ENCODE measurements around the gene MSLN. TPM values are rescaled to one million over a fixed set of nuclear protein-coding genes. Genes with fewer than 3 reads are reported as not detected.
A peak's percentile ranks its signal among the peaks of the same experiment; 100 is the strongest.

Gene MSLN
- total RNA-seq, 2 experiments from 2014 or later: not detected

DNA sequence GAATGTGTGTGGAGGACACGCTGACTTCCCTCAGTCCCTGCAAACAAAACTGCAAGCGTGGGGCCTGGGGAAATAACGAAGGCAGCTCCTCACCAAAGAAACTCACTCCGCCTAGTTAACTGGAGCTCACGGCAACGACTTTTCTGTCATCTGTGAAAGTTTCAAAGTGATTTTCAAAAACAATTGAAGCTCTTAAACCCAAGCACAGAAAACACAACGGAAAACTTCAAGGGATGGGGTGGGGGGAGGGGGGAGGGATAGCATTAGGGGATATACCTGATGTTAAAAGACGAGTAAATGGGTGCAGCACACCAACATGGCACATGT, 43.2 kb downstream of the MSLN start:
- peaks cover 2% of the 10 kb centered on the region for H3K36me3 Mint-ChIP-seq (ENCODE audit: low read depth)
- H3K4me1 Mint-ChIP-seq: peaks cover 8% of the 10 kb centered on the region
- peaks cover 2% of the 10 kb centered on the region for H3K27me3 Mint-ChIP-seq
- no peak overlapping the region for H3K27ac Mint-ChIP-seq
- H3K9me3 Mint-ChIP-seq (ENCODE audit: low read depth): no peaks in the 10 kb centered on the region
- H3K4me3 Mint-ChIP-seq: no peak overlapping the region
- intact Hi-C loops (cut with DNase I, micrococcal nuclease): no loop called here
- ATAC-seq (no peak), DNase-seq (no peak)
- ChIA-PET CTCF (interaction anchor here (0.6 kb wide), 1 partner anchor 277 kb away, joined by 3 read pairs; no protein-coding TSS in a partner anchor), POLR2A (no interaction called here)

GRCh38 chr16:804193-805048, 43.9 kb downstream of the MSLN start:
- CTCF ChIA-PET: interaction anchor here (0.6 kb wide), 1 partner anchor 276 kb away, joined by 3 read pairs; no protein-coding TSS in a partner anchor
- H3K4me1 Mint-ChIP-seq: peaks cover 8% of the 10 kb centered on the region
- H3K27me3 Mint-ChIP-seq: peaks cover 2% of the 10 kb centered on the region
- POLR2A ChIA-PET: no interaction called here
- H3K9me3 Mint-ChIP-seq (ENCODE audit: low read depth): no peaks in the 10 kb centered on the region
- no peak overlapping the region for H3K27ac Mint-ChIP-seq
- ATAC-seq: no peak
- no peak overlapping the region for H3K4me3 Mint-ChIP-seq
- peaks cover 2% of the 10 kb centered on the region for H3K36me3 Mint-ChIP-seq (ENCODE audit: low read depth)
- intact Hi-C loops (cut with DNase I, micrococcal nuclease): loop anchor here in 1 of 2 experiments (5.0 kb wide), 2 partner anchors 168 to 277 kb away; partner anchors contain the start of genes CAPN15 and LMF1
- no peak for DNase-seq

GRCh38 chr16:805474-805873, 44.9 kb downstream of the MSLN start:
- Mint-ChIP-seq H3K36me3 (ENCODE audit: low read depth) (peaks cover 2% of the 10 kb centered on the region), H3K27ac (no peak overlapping the region), H3K9me3 (ENCODE audit: low read depth) (no peaks in the 10 kb centered on the region), H3K4me1 (peaks cover 8% of the 10 kb centered on the region), H3K27me3 (peaks cover 2% of the 10 kb centered on the region), H3K4me3 (no peak overlapping the region)
- POLR2A ChIA-PET: no interaction called here
- CTCF ChIA-PET: interaction anchor here (0.6 kb wide), 1 partner anchor 66 kb away, joined by 3 read pairs; no protein-coding TSS in a partner anchor
- intact Hi-C loops (cut with DNase I, micrococcal nuclease): loop anchor here in 1 of 2 experiments (5.0 kb wide), 2 partner anchors 167 to 278 kb away; partner anchors contain the start of genes CAPN15 and LMF1
- ATAC-seq: no peak
- no peak for DNase-seq

DNA sequence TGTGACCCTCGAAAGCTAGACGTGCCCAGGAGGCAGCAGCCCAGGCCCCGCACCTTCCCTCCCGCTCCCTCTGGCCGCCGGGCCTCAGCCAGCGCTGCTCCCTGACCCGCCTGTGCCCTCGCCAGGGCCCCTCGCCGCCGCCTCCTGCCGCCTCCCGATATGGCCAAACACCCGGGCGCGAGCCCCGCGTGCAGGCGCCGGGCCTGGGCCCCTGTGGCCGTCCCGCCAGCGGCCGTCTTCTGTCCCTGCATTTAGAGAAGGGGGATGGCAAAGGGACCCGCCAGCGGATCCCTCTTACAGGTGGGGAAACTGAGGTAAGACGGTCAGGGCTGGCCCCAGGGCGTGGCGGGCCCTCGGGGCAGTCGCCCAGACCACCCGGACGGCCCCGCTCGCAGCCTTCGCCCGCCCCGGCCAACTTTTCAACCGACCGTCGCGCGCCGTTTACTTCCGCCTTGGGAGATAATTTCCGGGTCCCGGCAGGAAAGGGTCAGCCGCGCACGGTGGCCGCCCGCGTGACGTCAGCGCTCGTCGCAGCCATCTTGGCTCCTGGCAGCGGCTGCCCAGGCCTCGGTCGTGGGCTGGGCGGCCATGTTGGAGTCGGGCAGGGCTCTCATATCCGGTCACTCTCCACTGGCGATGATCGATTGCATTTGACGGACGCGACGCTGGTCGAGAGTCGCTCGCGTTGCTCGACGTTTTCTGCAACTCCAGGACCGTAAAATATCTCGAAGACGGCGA, 47.0 kb downstream of the MSLN start:
- peaks cover 2% of the 10 kb centered on the region for H3K36me3 Mint-ChIP-seq (ENCODE audit: low read depth)
- DNase-seq (peak; percentile 93), ATAC-seq (peak; percentile 98)
- H3K27me3 Mint-ChIP-seq: peaks cover 4% of the 10 kb centered on the region
- peaks cover 8% of the 10 kb centered on the region for H3K4me1 Mint-ChIP-seq
- H3K27ac Mint-ChIP-seq: peak overlapping the region; percentile 95
- ChIA-PET POLR2A (interaction anchor here (0.6 to 1.3 kb wide), 4 partner anchors 19 to 1711 kb away, joined by 3 to 5 read pairs (median 4); partner anchors contain the start of genes CHTF18, RPUSD1 and UNKL), CTCF (interaction anchor here (1.1 kb wide), 2 partner anchors 95 to 295 kb away, joined by 3 to 4 read pairs; no protein-coding TSS in a partner anchor)
- no peaks in the 10 kb centered on the region for H3K9me3 Mint-ChIP-seq (ENCODE audit: low read depth)
- intact Hi-C loops (cut with DNase I, micrococcal nuclease): loop anchor here in 1 of 2 experiments (1.0 to 5.0 kb wide), 6 partner anchors 19 to 280 kb away; partner anchors contain the start of genes CAPN15, CHTF18, LMF1 and METTL26
- peak overlapping the region; percentile 96 for H3K4me3 Mint-ChIP-seq

GRCh38 chr16:808085-808386, 47.5 kb downstream of the MSLN start:
- DNase-seq: no peak
- Mint-ChIP-seq H3K4me3 (peak overlapping the region; percentile 96), H3K4me1 (peaks cover 8% of the 10 kb centered on the region), H3K9me3 (ENCODE audit: low read depth) (no peaks in the 10 kb centered on the region), H3K36me3 (ENCODE audit: low read depth) (peaks cover 2% of the 10 kb centered on the region), H3K27me3 (peaks cover 8% of the 10 kb centered on the region), H3K27ac (peak overlapping the region; percentile 95)
- intact Hi-C loops (cut with DNase I, micrococcal nuclease): loop anchor here in 1 of 2 experiments (5.0 kb wide), 2 partner anchors 164 to 281 kb away; partner anchors contain the start of genes CAPN15 and LMF1
- no peak for ATAC-seq
- ChIA-PET CTCF (no interaction called here), POLR2A (no interaction called here)

DNA sequence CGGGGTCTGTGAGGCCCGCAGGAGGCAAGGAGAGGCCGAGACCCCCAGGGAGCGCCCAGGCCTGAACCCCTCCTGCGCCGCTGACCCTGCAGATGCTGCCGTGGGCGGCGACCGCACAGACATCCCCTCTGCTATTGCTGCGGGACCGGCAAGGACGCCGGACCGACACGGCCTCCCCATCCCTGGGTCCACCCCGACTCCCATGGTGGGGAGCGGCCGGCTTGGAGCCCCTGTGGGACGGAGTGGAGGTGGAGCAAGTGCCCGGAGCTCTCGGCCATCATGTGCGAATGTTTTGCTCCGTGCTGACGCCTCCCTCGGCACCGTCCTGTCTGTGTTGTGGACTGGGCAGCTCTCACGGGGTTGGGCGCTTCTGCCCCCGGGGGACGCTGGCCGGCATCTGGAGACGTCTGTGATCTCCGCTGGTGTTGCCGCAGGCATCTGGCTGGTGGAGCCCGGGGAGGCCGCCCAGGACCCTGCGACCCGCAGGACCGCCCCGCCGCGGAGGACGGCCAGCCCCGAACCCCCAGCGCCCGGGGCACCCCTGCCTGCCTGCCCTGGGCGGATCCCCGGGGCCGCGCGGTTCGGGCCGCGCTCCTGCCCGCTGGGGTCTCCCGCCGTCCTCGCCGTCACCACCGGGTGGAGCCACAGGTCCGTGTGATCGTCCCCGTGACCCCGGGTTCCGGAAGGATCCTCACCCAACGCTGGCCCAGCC, 52.8 kb downstream of the MSLN start:
- ChIA-PET CTCF (interaction anchor here (1.0 kb wide), 1 partner anchor 290 kb away, joined by 4 read pairs; no protein-coding TSS in a partner anchor), POLR2A (no interaction called here)
- intact Hi-C loops (cut with DNase I, micrococcal nuclease): loop anchor here in 1 of 2 experiments (1.0 to 5.0 kb wide), 3 partner anchors 242 to 379 kb away; no protein-coding TSS in a partner anchor
- peak; percentile 76 for DNase-seq
- H3K4me3 Mint-ChIP-seq: no peak overlapping the region
- no peak overlapping the region for H3K27ac Mint-ChIP-seq
- H3K27me3 Mint-ChIP-seq: peaks cover 15% of the 10 kb centered on the region
- peaks cover 4% of the 10 kb centered on the region for H3K4me1 Mint-ChIP-seq
- no peaks in the 10 kb centered on the region for H3K36me3 Mint-ChIP-seq (ENCODE audit: low read depth)
- H3K9me3 Mint-ChIP-seq (ENCODE audit: low read depth): no peaks in the 10 kb centered on the region
- peak; percentile 87 for ATAC-seq

- peaks cover 15% of the 10 kb centered on the region for H3K27me3 Mint-ChIP-seq
- H3K9me3 Mint-ChIP-seq (ENCODE audit: low read depth): no peaks in the 10 kb centered on the region
- DNase-seq (no peak), ATAC-seq (no peak)
- H3K4me1 Mint-ChIP-seq: no peaks in the 10 kb centered on the region
- no peak overlapping the region for H3K27ac Mint-ChIP-seq
- intact Hi-C loops (cut with DNase I, micrococcal nuclease): loop anchor here (1.0 to 5.0 kb wide), 4 partner anchors 241 to 378 kb away; no protein-coding TSS in a partner anchor
- CTCF ChIA-PET: interaction anchor here (0.6 to 1.0 kb wide), 2 partner anchors 290 to 338 kb away, joined by 3 to 4 read pairs; no protein-coding TSS in a partner anchor
- no peaks in the 10 kb centered on the region for H3K36me3 Mint-ChIP-seq (ENCODE audit: low read depth)
- POLR2A ChIA-PET: no interaction called here
- no peak overlapping the region for H3K4me3 Mint-ChIP-seq
Measured at GRCh38 chr16:813916-814412, 53.4 kb downstream of the MSLN start.

DNA sequence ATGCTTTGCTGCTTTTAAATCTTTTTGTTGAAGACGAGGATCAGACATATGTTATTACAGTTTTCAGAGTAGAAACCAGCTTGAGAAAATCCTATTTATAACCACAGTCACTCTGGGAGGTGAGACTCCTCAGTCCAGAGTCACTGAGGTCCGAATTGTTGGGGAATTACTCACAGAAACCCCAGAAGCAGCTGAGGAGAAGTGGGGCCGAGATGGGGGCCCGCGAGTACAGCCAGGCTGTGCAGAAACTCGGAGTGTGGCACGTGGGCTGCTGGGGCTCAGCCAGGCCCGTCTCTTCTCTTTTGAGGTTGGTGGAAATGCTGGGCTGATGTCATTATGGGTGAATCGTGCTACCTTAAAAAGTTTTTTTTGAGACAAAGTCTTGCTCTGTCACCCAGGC, 54.4 kb downstream of the MSLN start:
- ATAC-seq: no peak
- peaks cover 9% of the 10 kb centered on the region for H3K4me1 Mint-ChIP-seq
- H3K27ac Mint-ChIP-seq: no peak overlapping the region
- intact Hi-C loops (cut with DNase I, micrococcal nuclease): loop anchor here (1.0 to 5.0 kb wide), 3 partner anchors 240 to 377 kb away; no protein-coding TSS in a partner anchor
- no peak overlapping the region for H3K4me3 Mint-ChIP-seq
- H3K36me3 Mint-ChIP-seq (ENCODE audit: low read depth): no peaks in the 10 kb centered on the region
- ChIA-PET CTCF (interaction anchor here (0.8 kb wide), 1 partner anchor 26 kb away, joined by 4 read pairs; the partner anchor contains the start of genes CHTF18 and RPUSD1), POLR2A (no interaction called here)
- H3K27me3 Mint-ChIP-seq: peaks cover 17% of the 10 kb centered on the region
- no peak for DNase-seq
- H3K9me3 Mint-ChIP-seq (ENCODE audit: low read depth): no peaks in the 10 kb centered on the region

GRCh38 chr16:815861-816260, 55.3 kb downstream of the MSLN start:
- intact Hi-C loops (cut with DNase I, micrococcal nuclease): loop anchor here in 1 of 2 experiments (2.0 kb wide), 1 partner anchor 287 kb away; no protein-coding TSS in a partner anchor
- CTCF ChIA-PET: no interaction called here
- Mint-ChIP-seq H3K27me3 (peaks cover 19% of the 10 kb centered on the region), H3K4me1 (peaks cover 13% of the 10 kb centered on the region), H3K9me3 (ENCODE audit: low read depth) (no peaks in the 10 kb centered on the region), H3K27ac (no peak overlapping the region), H3K36me3 (ENCODE audit: low read depth) (no peaks in the 10 kb centered on the region), H3K4me3 (no peak overlapping the region)
- ATAC-seq (no peak), DNase-seq (no peak)
- POLR2A ChIA-PET: no interaction called here

GRCh38 chr16:817001-817906, 56.7 kb downstream of the MSLN start:
- intact Hi-C loops (cut with DNase I, micrococcal nuclease): no loop called here
- CTCF ChIA-PET: interaction anchor here (0.6 kb wide), 1 partner anchor 75 kb away, joined by 3 read pairs; no protein-coding TSS in a partner anchor
- ATAC-seq (no peak), DNase-seq (no peak)
- no peak overlapping the region for H3K4me3 Mint-ChIP-seq
- H3K27me3 Mint-ChIP-seq: peaks cover 17% of the 10 kb centered on the region
- H3K27ac Mint-ChIP-seq: no peak overlapping the region
- peaks cover 13% of the 10 kb centered on the region for H3K4me1 Mint-ChIP-seq
- H3K36me3 Mint-ChIP-seq (ENCODE audit: low read depth): no peaks in the 10 kb centered on the region
- H3K9me3 Mint-ChIP-seq (ENCODE audit: low read depth): no peaks in the 10 kb centered on the region
- POLR2A ChIA-PET: no interaction called here
